HS-27A (cell line): ENCODE results near the gene METTL2B.
"Not testable (repeated sequence)": the region's sequence is repeated elsewhere in the genome, so short reads cannot be mapped to it uniquely, and the experiment has no call there.

Experiments
- DNase-seq: peaks from one replicate; pipeline ENCODE4 v3.0.0-alpha.2; 2012; ENCODE audit warnings: low read depth, missing footprints

METTL2B gene

GRCh38 chr7:128454808-128455542, 21.6 kb upstream of the METTL2B start:
- DNase-seq = no peak

GRCh38 chr7:128455543-128456254, 20.8 kb upstream of the METTL2B start, which contains the start of gene HILPDA:
TSS of gene HILPDA (plus strand) at chr7:128455878. CDS start at chr7:128457269, 1,391 bp downstream.
- peak; percentile 59 for DNase-seq

GRCh38 chr7:128456255-128456725, 20.3 kb upstream of the METTL2B start:
- DNase-seq = no peak

- not testable (repeated sequence) for DNase-seq
Measured at GRCh38 chr7:128457385-128457784, 19.2 kb upstream of the METTL2B start.

- no peak for DNase-seq
Measured at GRCh38 chr7:128458956-128459355, 17.6 kb upstream of the METTL2B start.

GRCh38 chr7:128459394-128459878, 17.1 kb upstream of the METTL2B start:
- no peak for DNase-seq

- no peak for DNase-seq
Measured at GRCh38 chr7:128462460-128462859, 14.1 kb upstream of the METTL2B start.

- DNase-seq = not testable (repeated sequence)
Measured at GRCh38 chr7:128463345-128463744, 13.2 kb upstream of the METTL2B start.

- not testable (repeated sequence) for DNase-seq
Measured at GRCh38 chr7:128463933-128464332, 12.6 kb upstream of the METTL2B start.

GRCh38 chr7:128466871-128467270, 9.7 kb upstream of the METTL2B start:
- DNase-seq = not testable (repeated sequence)

- not testable (repeated sequence) for DNase-seq
Measured at GRCh38 chr7:128477336-128477690, 765 bp downstream of the METTL2B start.

GRCh38 chr7:128479082-128479481, 2.5 kb downstream of the METTL2B start:
- not testable (repeated sequence) for DNase-seq

- DNase-seq = not testable (repeated sequence)
Measured at GRCh38 chr7:128488134-128488533, 11.6 kb downstream of the METTL2B start.

- no peak for DNase-seq
Measured at GRCh38 chr7:128497405-128497804, 20.9 kb downstream of the METTL2B start.

- DNase-seq = not testable (repeated sequence)
Measured at GRCh38 chr7:128505416-128505815, 28.9 kb downstream of the METTL2B start.

GRCh38 chr7:128506819-128507218, 30.3 kb downstream of the METTL2B start:
- not testable (repeated sequence) for DNase-seq

- not testable (repeated sequence) for DNase-seq
Measured at GRCh38 chr7:128507321-128507993, 30.9 kb downstream of the METTL2B start.

- not testable (repeated sequence) for DNase-seq
Measured at GRCh38 chr7:128511692-128512091, 35.1 kb downstream of the METTL2B start.

GRCh38 chr7:128515232-128515631, 38.7 kb downstream of the METTL2B start:
- not testable (repeated sequence) for DNase-seq

GRCh38 chr7:128517023-128517422, 40.5 kb downstream of the METTL2B start:
- DNase-seq = not testable (repeated sequence)

GRCh38 chr7:128523226-128523931, 46.8 kb downstream of the METTL2B start:
- DNase-seq = peak; percentile 38
